Duodenal mucosa (tissue), 2 donors: Measurements from ENCODE around the gene NBEAL1.
"Not testable (repeated sequence)": the region's sequence is repeated elsewhere in the genome, so short reads cannot be mapped to it uniquely, and the experiment has no call there.

ENCODE experiments used
- H3K27ac ChIP-seq: one replicate; pipeline ENCODE4 v1.7.0; 2013; ENCODE audit warnings: low read depth, low read length
- H3K27me3 ChIP-seq, 2 donors: one replicate each; pipeline ENCODE4 v1.7.0; 2013; ENCODE audit warnings: low read length in 2 of 2, control low read depth in 1 of 2; ENCODE audit not compliant: insufficient read depth in 2 of 2, control insufficient read depth in 1 of 2
- H3K36me3 ChIP-seq, 2 donors: one replicate each; pipeline ENCODE4 v1.7.0; 2013; ENCODE audit warnings: low read length in 2 of 2, control low read depth in 1 of 2; ENCODE audit not compliant: insufficient read depth in 2 of 2, control insufficient read depth in 1 of 2
- H3K4me1 ChIP-seq, 2 donors: one replicate each; pipeline ENCODE4 v1.7.0; 2013; ENCODE audit warnings: low read length in 2 of 2, control low read depth in 1 of 2; ENCODE audit not compliant: insufficient read depth in 2 of 2, control insufficient read depth in 1 of 2
- H3K4me3 ChIP-seq, 2 donors: one replicate each; pipeline ENCODE4 v1.7.0; 2013; ENCODE audit warnings: low read length in 2 of 2, low read depth in 1 of 2
- H3K9ac ChIP-seq, 2 donors: one replicate each; pipeline ENCODE4 v1.7.0; 2013; ENCODE audit warnings: low read length in 2 of 2, low read depth in 1 of 2
- H3K9me3 ChIP-seq, 2 donors: one replicate each; pipeline ENCODE4 v1.7.0; 2013; ENCODE audit warnings: low read length in 2 of 2, control low read depth in 1 of 2; ENCODE audit not compliant: control insufficient read depth in 1 of 2

Gene NBEAL1

DNA sequence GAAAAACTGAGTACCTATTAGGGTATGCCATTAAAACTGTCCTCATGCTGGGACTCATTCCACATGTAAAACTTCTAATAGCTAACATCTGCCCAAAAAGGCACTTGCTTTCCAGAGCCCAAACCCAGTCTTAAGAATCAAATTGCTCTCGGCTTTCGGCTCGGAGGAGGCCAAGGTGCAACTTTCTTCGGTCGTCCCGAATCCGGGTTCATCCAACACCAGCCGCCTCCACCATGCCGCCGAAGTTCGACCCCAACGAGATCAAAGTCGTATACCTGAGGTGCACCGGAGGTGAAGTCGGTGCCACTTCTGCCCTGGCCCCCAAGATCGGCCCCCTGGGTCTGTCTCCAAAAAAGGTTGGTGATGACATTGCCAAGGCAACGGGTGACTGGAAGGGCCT, 175.9 kb downstream of the NBEAL1 start:
- not testable (repeated sequence) for H3K4me3 ChIP-seq, H3K27me3 ChIP-seq, H3K27ac ChIP-seq, H3K4me1 ChIP-seq, H3K9me3 ChIP-seq, H3K9ac ChIP-seq
- H3K36me3 ChIP-seq = peaks cover 14 to 33% of the 10 kb centered on the region in 2 donors

DNA sequence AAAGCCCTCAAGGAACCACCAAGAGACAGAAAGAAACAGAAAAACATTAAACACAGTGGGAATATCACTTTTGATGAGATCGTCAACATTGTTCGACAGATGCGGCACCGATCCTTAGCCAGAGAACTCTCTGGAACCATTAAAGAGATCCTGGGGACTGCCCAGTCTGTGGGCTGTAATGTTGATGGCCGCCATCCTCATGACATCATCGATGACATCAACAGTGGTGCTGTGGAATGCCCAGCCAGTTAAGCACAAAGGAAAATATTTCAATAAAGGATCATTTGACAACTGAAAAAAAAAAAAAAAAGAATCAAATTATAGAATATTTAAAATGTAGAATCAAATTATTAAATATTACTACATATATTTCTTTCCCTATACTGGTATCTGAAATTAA, 176.4 kb downstream of the NBEAL1 start:
- not testable (repeated sequence) for H3K4me3 ChIP-seq, H3K9ac ChIP-seq, H3K27me3 ChIP-seq, H3K9me3 ChIP-seq, H3K4me1 ChIP-seq, H3K27ac ChIP-seq
- H3K36me3 ChIP-seq = peaks cover 14 to 34% of the 10 kb centered on the region in 2 donors

GRCh38 chr2:203191961-203192360, 177.3 kb downstream of the NBEAL1 start:
- Histone ChIP-seq H3K9me3 (no peaks in the 10 kb centered on the region), H3K27ac (no peak overlapping the region), H3K27me3 (no peaks in the 10 kb centered on the region), H3K4me1 (no peaks in the 10 kb centered on the region), H3K9ac (no peak overlapping the region), H3K4me3 (no peak overlapping the region), H3K36me3 (peaks cover 14 to 32% of the 10 kb centered on the region in 2 donors)

GRCh38 chr2:203195331-203196036, 180.8 kb downstream of the NBEAL1 start:
- Histone ChIP-seq H3K36me3 (peaks cover 8 to 30% of the 10 kb centered on the region in 2 donors), H3K9me3 (no peaks in the 10 kb centered on the region), H3K9ac (no peak overlapping the region), H3K4me3 (no peak overlapping the region), H3K4me1 (no peaks in the 10 kb centered on the region), H3K27ac (no peak overlapping the region), H3K27me3 (no peaks in the 10 kb centered on the region)

GRCh38 chr2:203200866-203201265, 186.2 kb downstream of the NBEAL1 start:
- H3K36me3 ChIP-seq = peaks cover 3 to 31% of the 10 kb centered on the region in 2 donors
- H3K27me3 ChIP-seq = no peaks in the 10 kb centered on the region
- H3K4me3 ChIP-seq = no peak overlapping the region
- no peaks in the 10 kb centered on the region for H3K4me1 ChIP-seq
- no peak overlapping the region for H3K27ac ChIP-seq
- H3K9ac ChIP-seq = no peak overlapping the region
- no peaks in the 10 kb centered on the region for H3K9me3 ChIP-seq

DNA sequence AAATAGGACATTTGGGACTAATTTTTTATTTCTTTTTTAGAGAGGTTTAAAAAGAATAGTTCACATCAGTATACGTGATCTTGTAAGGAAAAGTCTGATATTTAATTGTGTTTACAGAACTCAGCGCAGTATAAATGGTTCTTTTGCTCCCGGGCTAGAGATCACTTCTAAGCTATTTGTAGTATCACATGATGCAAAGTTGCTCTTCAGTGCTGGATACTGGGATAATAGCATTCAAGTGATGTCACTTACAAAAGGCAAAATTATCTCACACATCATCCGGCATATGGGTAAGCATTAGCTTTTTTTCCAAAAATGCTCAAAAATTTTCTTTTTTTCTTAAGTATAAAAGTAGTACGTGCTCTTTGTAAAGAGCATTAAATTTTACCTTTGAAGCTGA, 186.8 kb downstream of the NBEAL1 start:
- Histone ChIP-seq H3K9me3 (no peaks in the 10 kb centered on the region), H3K27me3 (no peaks in the 10 kb centered on the region), H3K36me3 (peaks cover 3 to 32% of the 10 kb centered on the region in 2 donors)

GRCh38 chr2:203209538-203209937, 194.9 kb downstream of the NBEAL1 start:
- no peak overlapping the region for H3K4me3 ChIP-seq
- H3K27me3 ChIP-seq = no peaks in the 10 kb centered on the region
- peaks cover 8 to 32% of the 10 kb centered on the region in 2 donors for H3K36me3 ChIP-seq
- H3K9ac ChIP-seq = no peak overlapping the region
- no peaks in the 10 kb centered on the region for H3K4me1 ChIP-seq
- H3K9me3 ChIP-seq = no peaks in the 10 kb centered on the region
- H3K27ac ChIP-seq = no peak overlapping the region

More for the DNA sequence above, 186.8 kb downstream of the NBEAL1 start:
- no peak overlapping the region for H3K27ac ChIP-seq
- no peak overlapping the region for H3K9ac ChIP-seq
- no peak overlapping the region for H3K4me3 ChIP-seq
- no peaks in the 10 kb centered on the region for H3K4me1 ChIP-seq

- Histone ChIP-seq H3K4me3 (no peak overlapping the region), H3K9ac (no peak overlapping the region), H3K9me3 (no peaks in the 10 kb centered on the region), H3K4me1 (no peaks in the 10 kb centered on the region), H3K27ac (no peak overlapping the region), H3K27me3 (no peaks in the 10 kb centered on the region), H3K36me3 (peaks cover 2 to 7% of the 10 kb centered on the region in 2 donors)
These were observed 210.9 kb downstream of the NBEAL1 start for GRCh38 chr2:203225423-203226039.

DNA sequence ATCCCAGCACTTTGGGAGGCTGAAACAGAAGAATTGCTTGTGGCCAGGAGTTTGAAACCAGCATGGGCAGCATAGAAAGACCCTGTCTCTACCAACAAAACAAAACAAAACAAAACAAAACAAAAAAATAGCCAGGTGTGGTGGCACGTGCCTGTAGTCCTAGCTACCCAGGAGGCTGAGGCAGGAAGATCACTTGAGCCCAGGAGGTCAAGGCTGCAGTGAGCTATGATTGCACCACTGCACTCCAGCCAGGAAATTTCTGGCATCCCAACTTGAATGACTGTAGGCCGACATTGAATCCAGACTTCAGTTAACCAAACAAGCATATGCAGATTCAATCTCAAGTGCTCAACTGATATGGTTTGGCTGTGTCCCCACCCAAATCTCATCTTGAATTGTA, 215.0 kb downstream of the NBEAL1 start:
- H3K36me3 ChIP-seq, H3K27ac ChIP-seq, H3K4me3 ChIP-seq, H3K4me1 ChIP-seq, H3K9ac ChIP-seq, H3K9me3 ChIP-seq, H3K27me3 ChIP-seq: not testable (repeated sequence)

DNA sequence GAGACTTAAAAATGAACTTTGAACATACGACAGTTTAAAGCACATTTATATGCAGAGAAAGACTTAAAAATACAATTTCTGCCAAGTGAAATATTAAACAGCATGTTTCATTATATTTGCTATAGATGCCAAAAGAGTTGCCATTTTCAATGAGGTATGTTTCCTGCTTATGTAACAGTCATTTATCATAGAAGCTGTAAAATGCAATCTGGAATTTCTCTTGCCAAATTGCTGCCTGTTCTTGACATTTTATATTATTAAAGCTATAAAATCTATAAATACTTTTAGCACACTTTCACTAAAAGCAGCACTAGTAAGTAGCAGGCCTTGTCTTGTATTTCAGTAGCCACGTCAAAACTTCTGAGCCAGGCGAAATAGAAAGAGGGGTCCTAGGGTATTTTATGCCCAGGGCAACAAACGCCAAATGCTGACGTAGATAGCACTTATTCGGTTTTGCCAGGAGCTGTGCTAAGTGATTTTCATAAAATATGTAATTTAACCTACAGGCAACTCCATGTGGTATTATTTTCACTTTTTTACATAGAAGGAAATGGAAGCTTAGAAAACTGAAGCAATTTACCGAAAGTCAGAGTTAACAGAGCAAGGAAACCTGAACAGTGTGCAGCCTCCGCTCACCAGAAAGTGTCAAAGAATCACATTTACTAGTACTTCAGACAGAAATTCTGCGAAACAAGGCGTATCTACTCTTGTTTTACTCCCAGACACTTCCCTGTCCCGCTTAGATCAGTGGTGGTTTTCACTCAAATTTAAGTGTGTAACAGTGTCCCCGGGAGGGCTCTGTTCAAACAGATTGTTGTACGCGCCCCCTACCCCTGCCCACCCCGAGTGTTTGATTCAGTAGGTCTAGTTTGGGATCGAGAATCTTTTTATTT, 222.9 kb downstream of the NBEAL1 start:
- no peaks in the 10 kb centered on the region for H3K9me3 ChIP-seq
- H3K27me3 ChIP-seq = no peaks in the 10 kb centered on the region
- no peak overlapping the region for H3K9ac ChIP-seq
- H3K36me3 ChIP-seq = peaks cover 0 to 2% of the 10 kb centered on the region in 2 donors
- H3K27ac ChIP-seq = no peak overlapping the region
- H3K4me1 ChIP-seq = peaks cover 14 to 18% of the 10 kb centered on the region in 2 donors
- H3K4me3 ChIP-seq = peak overlapping the region in 1 of 2 donors; percentile 80
